GM18520 (cell line): Measurements from ENCODE around the gene ANO5.
"Not testable (repeated sequence)": the region's sequence is repeated elsewhere in the genome, so short reads cannot be mapped to it uniquely, and the experiment has no call there.

Source experiments
- ATAC-seq: cut with Tn5 transposase; IDR thresholded peaks from one replicate; pipeline ENCODE4 v1.9.1; 2021; ENCODE audit not compliant: unreplicated experiment

The ANO5 gene

DNA sequence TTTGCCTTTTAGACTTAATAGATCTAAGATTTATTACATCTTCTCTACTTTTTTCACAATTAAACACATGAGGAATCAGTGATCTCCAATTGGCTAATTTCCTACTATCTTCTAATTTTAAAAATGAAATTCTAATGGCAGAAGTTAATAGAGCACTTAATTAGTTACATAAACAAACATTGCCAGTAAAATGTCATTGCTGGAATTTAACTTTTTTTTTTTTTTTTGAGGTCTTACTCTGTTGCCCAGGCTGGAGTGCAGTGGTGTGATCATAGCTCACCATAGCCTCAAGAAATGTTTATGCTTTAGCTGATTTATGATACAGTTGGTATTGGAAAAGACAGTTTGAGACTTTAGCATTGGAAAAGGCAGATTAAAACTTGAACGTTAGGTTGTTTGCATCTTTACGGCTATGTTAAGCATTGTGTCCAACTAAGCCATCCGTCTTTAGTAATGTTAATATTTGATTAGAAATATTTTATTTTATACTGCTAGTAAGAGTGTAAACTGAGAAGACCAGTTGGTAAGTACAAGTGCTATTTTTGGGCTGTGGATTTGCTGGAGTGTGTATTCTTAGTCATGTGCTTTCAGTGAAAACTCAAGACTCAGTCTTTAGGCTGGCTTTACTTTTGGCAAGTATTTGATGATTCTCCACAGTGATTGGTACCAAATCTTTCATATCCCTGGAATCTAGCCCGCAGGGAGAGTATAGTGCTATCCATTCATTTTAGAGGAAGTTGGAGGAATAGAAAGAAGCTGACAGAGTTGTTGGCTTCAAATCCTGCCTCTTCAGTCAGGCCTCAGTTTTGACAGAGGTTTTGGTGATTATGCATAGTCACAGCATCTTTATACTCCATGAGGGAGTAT is 4.5 kb downstream of the ANO5 start:
- no peak for ATAC-seq

DNA sequence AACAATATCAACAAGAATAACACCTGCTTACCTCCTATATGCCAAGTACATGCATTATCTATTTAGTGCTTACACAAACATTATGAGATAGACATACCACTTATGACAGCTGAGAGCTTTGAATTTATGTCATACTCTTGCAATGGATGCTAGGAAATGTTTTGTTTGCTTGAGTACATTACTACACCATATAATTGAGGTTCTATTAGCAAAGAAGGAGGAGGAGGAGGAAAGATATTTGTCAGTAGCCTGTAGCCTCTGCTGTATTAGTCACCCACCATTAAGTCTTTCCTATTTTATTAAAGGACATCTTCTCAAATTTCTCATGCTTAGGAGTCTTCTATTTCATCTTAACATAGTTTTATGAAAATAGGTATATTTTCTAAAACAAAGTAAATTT is 6.4 kb downstream of the ANO5 start:
- ATAC-seq = no peak

DNA sequence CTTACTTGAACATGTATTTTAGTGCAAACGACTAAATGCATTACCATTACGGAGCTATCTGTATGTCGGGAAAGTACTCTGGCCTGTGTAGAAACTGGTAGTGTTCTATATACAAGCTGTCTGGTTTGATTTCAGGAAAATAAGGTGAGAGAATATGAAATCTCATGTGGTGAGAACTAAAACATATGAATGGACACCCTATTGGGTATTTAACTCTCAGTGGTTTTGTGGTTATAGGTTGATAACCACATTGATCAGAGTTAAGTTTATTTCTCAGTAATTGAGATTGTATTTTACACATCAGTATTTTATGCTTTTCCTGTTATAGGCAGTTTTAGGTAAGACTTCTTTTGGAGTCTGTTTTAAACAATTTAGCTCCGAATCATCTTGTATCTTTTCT is 10.4 kb downstream of the ANO5 start:
- ATAC-seq = peak; percentile 79

DNA sequence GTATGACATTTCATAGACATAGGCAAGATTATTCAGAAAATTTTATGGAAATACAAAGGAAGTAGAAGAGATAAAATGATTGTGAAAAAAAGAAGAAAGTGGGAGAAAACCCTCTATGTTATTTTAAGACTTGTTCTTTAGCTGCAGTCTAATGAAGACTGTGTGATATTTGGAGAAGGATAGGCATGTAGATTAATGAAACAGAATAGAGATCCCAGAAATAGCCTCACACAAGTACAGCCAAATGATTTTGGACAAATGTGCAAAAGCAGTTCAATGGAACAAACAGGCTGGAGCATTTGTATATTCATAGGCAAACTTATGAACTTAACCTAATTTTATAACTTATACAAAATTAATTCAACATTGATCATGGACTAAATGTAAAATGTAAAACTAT is 14.3 kb downstream of the ANO5 start:
- ATAC-seq = no peak

DNA sequence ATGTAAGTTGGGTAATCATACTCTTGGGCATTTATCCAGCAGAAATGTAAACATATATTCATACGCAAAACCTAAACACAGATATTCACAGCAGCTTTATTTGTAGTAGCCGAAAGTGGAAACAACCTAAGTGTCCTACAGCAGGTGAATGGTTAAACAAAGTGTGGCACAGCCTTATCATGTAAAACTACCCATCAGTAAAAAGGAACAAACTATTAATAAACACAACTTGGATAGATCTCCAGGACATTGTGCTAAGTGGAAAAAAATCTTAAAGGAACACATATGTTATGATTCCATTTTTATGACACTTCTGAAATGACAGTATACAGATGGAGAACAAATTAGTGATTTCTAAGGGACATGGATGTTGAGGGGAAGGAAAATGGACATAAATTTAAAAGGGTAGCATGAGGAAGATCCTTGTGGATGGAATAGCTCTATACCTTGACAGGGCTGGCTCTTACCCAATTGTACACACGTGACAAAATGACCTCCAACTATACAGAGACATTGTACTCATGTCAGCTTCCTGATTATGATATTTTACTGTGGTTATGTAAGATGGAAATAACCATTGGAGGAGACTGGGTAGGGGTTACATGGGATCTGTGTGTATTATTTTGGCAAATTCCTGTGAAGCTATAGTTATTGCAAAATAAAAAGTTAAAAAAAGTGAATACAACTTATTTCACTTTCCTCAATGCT is 15.4 kb downstream of the ANO5 start:
- no peak for ATAC-seq

DNA sequence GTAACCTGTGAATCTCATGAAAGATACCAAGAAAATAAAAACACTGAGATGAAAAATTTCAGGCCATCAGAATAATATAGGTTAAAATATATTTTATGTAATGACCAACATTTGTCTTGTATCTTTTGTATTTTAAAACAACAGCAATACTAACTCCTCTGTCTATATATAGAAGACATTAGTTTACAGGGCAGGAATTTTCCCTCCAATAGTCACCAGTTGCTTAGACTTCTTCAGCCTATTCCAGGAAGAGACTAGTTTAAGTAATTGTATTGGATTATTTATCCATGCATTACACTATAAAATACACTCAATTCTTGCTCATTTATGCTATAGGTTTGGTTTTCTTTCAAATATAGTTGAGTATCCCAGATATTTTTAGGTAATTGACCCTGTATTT is 24.1 kb downstream of the ANO5 start:
- no peak for ATAC-seq

DNA sequence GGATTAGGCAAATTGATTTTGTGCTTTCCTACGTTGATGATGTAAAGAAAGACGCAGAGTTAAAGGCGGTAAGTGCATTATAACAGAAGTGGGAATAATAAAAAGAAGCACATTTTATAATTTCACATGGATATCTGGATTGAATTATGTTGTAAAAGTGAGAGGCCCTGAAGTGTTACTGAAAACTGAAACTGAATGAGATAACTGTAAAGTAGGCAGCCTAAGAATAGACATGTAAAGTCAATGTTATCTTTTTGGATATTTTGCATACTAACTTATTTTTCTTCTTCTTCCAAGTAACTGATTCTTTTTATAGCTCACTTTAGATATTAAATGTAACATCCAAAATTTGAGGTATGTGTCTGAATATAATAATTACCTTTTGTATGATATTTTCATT is 28.3 kb downstream of the ANO5 start:
- no peak for ATAC-seq

DNA sequence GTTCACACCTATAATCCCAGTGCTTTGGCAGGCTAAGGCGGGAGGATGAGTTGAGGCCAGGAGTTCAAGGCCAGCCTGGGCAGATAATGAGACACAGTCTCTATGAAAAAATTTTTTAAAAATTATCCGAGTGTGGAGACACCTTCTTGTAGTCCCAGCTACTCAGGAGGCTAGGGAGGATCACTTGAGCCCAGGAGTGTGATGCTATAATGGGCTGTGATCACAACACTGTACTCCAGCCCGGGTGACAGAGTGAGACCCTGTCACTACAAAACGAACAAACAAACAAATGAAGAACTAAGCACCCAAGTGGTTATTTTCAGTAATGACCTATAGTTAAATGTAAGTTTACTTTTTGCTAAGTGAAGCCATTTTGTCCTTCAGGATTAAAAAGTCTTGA is 32.3 kb downstream of the ANO5 start:
- ATAC-seq = no peak

DNA sequence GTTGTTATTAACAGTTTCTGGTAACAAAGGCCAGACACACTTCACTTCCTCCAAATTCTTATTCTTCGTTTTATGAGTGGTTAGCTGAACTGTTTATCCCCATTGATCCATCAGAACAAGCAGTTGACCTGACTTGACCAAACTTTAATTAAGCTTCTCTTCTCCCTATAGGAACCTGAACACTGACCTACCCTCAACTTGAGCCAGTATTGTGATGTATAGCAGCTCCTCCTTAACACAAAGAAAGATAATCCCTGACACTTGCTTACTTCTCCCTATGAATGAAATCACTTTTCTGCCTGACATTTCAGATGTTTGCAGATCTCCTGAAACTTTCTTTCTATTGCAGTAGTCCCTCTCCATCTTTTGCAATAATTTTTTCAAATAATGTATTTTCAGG is 41.9 kb downstream of the ANO5 start:
- no peak for ATAC-seq

DNA sequence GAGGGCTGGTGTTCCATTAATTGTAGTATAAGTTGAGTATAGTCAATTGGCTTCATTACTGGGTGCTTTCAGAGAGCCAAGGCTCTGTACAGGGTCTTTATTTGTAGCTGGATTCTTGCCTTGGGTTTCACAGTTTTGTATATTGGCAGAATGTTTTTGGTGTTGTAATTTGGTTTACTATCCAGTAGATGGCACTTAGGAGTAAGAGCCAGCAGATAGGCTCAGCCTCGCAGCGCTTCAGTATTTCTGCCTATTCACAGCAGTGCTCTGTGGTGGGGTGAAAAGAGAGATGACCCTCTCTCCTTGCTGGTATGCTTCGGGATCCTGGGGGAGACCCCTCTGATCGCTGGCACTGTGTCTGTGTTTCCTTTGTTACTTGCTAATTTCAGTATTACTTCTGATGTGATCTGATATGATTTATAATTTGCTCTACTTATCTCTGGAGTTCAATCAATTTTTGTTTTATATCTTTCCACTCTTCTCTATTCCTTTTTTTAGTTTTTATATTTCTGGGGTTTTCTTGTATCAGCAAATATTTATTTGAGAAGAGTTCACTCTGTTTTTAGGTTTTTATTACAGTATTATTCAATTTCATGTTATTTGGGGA is 52.2 kb downstream of the ANO5 start:
- peak; percentile 77 for ATAC-seq

DNA sequence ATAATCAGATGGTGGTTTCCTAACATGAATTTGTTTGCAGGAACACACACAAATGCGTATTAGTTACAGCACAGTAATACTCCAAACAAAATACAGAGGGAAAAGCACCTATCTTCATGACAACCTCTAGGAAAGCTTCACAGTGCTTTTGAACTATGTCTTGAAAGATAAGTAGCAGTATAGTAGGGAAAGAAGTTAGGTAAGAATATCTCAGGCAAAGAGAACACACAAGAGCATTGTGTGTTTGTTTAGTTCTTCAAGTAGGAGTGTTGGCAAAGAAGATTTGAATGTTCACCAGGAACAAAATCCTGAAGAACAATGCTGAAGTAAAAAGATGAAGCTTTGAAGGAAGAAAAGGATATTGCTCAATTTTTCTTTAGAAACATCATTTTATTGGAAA is 54.1 kb downstream of the ANO5 start:
- ATAC-seq = no peak

DNA sequence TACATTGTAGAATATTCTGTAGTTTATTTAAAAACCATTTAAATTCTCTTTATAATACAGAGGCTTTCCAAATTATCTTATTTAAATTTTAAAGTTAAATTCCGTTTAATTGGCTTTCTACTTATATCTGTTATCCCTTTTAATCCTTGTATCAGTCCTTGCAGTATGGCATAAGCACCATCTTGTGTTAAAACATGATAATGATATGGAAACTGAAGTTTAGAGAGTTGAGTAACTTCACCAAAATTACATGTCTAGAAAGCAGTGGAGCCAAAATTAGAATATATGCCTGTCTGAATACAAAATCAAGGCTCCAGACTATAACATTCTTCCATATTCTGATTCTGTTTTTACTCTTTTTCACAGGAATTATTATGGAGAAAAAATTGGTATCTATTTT is 57.0 kb downstream of the ANO5 start:
- ATAC-seq = no peak

DNA sequence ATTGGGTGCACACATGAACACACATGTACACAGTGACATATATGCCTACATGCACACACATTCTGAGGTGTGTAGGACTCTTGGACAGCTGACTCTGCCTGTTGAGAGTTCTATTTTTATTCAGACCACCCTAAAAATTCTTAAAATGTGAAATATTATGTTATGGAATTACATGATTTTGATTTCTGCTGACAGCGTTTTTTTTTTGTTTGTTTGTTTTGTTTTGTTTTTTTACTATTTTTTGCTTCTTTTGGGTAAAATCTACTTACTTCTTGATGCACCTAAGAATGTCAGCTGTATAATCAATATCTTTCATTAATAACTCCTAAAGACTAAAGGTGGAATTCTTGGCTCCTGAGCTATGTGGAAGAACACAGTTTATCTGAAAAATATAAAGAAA is 64.0 kb downstream of the ANO5 start:
- ATAC-seq = no peak

DNA sequence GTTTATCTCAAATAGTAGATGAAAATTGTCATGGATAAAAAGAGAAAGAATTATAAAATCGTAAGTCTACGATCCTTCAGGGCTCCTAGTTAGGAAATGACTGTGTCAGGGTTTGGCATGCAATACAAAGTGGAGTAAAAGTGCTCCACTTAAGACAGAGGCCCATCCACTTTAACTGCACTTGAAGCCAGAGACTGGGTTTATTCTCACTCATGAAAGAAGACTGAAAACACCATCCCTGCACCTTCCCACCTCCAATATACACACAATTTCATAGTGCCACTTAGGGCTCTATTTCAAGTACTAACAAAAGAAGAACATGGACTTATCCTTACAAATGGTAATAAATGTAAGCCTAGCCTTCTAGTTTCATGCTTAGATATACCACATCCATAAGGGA is 70.7 kb downstream of the ANO5 start:
- ATAC-seq = no peak

DNA sequence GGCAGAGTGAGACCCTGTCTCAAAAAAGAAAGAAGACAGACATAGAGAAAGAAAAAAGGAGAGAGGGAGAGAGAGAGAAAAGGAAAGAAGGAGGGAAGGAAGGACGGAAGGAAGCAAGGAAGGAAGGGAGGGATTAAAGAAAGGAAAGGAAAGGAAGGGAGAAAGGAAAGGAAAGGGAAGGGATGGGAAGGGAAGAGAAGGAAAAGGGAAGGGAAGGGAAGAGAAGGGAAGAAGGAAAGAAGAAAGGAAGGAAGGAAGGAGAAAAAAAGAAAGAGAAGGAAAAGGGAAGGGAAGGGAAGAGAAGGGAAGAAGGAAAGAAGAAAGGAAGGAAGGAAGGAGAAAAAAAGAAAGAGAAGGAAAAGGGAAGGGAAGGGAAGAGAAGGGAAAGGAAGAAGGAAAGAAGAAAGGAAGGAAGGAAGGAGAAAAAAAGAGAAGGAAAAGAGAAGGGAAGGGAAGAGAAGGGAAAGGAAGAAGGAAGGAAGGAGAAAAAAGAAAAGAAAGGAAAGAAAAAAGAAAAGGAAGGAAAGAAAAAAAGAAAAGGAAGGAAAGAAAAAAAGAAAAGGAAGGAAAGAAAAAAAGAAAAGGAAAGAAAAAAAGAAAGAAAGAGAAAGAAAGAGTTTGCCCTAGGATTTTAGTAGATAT is 76.2 kb downstream of the ANO5 start:
- ATAC-seq = not testable (repeated sequence)

DNA sequence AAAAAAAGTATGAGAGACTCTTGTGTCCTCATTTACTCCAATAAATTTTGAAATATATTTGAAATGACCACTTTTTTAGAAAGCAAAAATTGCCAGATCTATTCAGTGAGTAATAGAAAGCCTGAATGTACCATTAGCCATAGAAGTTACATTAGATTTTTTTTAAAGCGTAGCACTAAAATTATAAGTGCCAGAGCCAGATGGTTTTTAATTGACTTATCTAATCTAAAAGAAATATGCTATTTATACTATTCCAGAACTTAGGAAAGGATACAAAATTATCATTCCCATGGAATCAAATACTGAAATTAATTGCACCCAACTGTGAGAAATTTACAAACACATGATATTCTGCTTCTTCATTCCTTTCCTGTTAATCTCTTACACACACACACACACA is 80.9 kb downstream of the ANO5 start:
- ATAC-seq = no peak

DNA sequence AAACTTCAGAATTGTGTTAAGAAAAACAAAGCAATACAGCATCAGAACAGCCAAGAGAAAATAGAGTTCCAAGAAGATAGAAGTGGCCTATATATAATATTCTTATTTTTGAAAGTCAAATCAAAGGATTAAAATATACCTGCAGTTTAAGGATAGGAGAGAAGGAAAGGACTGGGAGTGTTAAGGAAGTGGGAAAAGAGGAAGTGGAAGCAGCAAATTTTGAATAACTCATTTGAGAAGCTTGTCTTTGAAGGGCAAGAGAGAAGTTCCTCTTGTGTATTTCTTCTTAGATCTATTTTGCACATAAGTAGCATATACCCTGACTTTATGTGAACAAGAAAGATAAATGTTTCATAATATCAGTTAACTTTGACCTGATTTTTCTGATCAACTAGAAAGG is 82.7 kb downstream of the ANO5 start:
- ATAC-seq = no peak

DNA sequence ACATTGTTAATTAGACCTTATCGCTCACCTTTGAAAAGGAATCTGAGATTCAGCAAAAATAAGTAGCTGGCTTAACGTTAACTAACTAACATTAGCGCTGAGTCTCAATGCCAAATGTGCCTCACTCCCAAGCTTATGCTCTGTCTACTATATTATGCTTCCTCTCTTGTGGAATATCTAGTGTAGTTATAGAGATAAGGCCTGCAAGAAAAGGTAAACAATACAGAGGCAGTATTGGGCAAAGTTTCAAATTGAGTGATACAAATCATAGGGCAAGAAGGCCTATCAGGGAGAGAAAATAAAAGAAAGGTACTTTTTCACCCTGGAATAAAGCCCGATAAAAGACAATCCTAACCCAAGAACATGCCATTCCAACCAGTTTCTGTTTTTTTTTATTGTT is 83.7 kb downstream of the ANO5 start:
- no peak for ATAC-seq

DNA sequence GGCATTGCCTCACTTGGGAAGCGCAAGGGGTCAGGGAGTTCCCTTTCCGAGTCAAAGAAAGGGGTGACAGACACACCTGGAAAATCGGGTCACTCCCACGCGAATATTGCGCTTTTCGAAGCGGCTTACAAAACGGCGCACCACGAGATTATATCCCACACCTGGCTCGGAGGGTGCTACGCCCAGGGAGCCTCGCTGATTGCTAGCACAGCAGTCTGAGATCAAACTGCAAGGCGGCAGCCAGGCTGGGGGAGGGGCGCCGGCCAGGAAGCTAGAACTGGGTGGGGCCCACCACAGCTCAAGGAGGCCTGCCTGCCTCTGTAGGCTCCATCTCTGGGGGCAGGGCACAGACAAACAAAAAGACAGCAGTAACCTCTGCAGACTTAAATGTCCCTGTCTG is 92.1 kb downstream of the ANO5 start:
- ATAC-seq = not testable (repeated sequence)

DNA sequence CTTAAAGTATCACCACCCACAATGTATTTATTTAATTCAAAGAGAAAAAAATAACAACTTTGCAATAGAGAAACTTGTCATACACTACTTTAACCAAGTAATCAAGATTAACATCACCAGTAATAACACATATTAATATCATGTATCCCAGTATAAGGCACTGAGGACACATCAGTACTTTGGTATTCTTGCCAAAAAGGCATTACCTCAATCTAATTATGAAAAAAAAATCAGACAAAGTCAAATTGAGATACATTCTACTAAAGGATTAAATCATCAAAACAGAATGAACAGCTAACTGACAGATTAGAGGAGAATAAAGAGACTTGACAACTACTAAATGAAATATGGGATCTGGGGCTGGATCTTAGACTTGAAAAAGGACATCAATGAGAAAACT is 109.5 kb downstream of the ANO5 start:
- ATAC-seq = no peak

DNA sequence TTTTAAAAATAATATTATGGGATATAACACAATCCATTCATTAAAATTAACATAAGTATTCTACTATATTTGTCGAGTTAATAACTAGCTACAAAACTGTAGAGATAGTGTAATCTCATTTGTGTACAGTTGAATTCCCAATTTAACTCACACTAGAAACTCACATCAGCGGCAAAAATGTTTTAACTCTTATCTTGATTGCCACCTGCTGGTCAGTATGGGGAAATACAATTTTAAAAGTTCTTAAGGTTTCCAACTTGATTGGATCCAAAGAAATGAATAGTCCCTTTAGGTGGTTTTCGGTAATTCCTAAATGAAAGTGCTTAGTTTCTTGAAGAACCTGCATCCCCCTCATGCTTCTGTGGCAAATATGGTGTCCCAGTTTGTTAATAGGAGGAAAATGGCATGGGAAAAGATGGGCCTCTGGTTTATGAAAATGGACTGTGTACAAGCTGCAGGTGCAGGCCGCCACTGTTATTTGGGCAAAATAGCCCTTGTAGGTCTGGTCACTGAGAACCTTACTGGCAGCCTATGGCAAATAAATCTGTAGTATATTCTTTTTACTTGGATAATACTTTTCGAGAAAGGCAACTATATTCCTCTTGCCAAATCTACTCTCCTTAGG is 111.6 kb downstream of the ANO5 start:
- ATAC-seq = no peak
